ENCODE results near the gene WDR77.

The WDR77 gene

DNA sequence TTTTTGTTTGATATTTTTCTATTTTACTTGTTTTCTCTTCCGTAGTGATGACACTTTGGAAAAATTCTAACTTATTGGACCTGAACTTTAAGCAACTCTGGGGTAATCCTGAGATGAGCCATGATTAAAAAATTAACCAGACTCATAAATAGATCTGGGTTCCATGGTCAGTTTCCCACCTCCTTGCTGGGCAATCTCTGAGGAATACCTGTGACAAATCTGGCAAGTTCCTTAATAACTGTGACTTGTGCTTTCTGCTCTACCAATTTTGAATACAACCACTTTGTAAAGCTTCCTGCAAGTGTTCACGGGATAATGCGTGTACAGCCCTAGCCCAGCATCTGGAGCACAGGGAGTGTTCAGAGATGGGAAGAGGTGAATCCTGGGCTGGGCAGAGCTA, 24.8 kb downstream of the WDR77 start:
- DNase-seq: no peak

- no peak for DNase-seq
Observed at GRCh38 chr1:111422546-111423391, 26.3 kb downstream of the WDR77 start.

DNA sequence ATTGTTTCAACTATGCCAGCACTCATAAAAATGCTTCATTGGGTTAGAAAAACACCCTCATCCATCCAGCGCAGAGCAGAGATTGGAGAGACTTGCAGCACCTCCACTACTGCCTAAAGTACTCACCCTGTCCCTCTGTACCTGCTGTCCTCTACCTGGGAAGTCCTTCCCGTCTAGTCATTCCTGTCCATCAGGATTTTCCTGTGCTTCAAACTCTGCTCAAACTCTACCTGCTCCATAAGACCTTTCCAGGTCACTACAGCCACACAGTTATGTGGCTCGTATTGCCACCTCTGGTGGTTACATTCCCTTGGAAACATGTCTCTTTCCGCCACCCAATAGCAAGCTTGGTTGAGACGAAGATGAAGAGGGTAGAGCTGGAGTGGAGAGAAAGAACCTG, 28.7 kb downstream of the WDR77 start:
- no peak for DNase-seq

GRCh38 chr1:111419037-111419436, 30.0 kb downstream of the WDR77 start:
- no peak for DNase-seq

DNA sequence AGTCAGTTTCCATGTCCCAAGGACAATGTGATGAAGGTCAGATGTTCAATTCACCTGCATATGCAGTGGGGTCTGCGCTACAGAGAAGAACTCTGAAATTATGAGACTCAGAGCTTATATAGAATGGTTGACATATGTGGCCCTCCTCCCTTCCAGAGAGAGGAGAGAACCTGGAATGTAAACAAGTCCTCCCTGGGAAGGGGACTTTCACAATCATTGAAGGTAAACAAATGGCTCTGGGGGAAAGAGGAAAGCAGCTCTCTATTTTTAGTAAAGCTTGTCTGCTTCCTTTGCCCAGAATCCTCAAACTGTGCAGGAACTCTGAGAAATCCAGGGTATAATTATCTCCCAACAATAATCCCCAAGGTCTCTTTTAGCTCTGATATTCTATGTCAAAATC, 31.3 kb downstream of the WDR77 start:
- DNase-seq: no peak

DNA sequence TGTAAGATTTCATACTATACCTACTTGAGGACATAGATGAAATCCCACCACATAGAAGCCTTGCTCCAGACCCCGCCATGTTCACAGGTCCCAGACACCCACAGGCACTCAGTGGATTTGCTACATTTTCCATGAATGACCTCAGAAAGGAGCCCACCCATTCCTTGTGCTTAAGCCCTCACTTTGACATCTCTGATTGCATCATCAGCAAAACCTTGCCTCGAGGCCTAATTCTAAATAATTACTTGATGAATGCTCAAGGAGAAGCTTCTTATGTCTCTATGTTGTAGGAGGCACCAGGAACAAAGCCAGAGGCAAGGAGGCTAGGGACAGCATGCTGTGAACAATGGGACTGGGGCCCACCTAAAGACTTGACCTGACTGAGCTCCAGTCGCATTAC, 33.6 kb downstream of the WDR77 start:
- DNase-seq: no peak

DNA sequence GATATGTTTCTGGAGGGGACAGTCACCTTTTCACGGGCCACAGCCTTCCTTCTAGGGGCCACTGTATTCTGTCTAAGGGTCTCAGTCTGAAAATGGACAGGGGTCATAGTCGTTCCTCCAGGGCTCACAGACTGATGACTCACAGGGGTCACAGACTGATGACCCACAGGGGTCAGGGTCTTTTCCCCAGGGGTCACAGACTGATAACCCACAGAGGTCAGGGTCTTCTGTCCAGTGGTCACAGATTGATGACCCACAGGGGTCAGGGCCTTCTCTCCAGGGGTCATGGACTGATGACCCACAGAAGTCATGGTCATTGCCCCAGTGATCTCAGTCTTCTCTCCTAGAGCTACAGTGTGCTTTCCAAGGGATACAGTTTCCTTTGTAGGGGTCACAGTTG, 34.3 kb downstream of the WDR77 start:
- no peak for DNase-seq

- no peak for DNase-seq
Observed at GRCh38 chr1:111412839-111413238, 36.2 kb downstream of the WDR77 start.

DNA sequence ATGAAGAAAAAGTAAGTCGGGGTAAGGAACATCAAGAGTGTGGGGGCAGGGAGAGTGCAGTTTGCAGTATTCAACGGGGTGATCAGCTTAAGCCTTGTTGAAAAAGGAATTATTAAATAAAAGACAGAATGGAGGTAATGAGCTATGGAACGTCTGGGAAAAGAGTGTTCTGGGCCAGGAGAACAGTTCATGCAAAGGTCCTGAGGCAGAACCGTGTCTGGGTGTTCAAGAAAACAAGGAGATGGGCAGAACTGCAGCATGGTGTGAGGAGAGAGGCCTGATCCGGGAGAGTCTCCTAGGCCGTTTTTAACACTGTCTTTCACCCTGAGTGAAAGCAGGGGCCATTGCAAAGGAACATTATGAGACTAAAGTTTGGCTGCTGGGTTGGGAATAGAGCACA, 41.8 kb downstream of the WDR77 start:
- DNase-seq: no peak

- no peak for DNase-seq
Observed at GRCh38 chr1:111406321-111406768, 42.7 kb downstream of the WDR77 start.

- no peak for DNase-seq
Observed at GRCh38 chr1:111404588-111404987, 44.5 kb downstream of the WDR77 start.

DNA sequence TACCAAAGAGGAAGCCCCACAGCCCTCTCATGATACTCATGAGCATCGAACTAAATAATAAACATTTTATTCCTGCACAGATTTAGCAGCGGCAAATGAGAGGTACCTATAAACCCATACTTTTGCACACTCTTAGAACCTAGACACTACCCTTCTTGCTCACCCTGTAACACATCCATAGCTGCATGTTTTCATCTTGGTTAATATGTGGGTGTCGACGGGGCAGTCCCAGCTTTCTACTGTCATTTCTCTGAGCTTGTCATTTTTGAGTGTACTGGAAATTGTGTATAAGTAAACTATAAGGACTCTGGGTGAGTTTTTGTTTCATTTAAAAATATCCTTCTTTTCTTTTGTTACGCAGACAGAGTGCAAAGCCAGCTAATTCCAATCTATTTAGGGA, 47.0 kb downstream of the WDR77 start:
- DNase-seq: no peak

GRCh38 chr1:111399792-111400610, 49.1 kb downstream of the WDR77 start:
- DNase-seq: peak; percentile 28

DNA sequence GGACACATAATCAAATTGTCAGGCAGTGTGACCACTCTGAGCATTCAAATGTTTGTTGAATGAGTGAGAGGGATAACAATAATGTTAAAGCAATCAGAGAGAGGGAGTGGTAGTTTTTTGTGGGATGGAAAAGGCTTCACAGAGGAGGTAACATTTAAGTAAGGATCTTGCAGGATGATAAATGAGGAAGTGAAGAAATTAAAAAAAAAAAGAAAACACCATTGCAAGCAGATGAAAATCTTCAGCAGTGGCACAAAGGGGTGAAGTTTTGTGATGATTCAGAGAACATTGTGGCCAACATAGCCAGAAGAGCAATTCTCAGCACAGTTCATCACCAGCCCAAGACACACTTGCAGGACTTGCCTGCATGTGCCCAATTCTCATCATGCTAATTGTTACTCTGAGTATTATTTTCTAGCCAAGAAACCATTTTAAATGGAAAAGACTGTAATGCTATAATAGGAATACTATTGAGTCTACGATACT, 56.6 kb downstream of the WDR77 start:
- no peak for DNase-seq

DNA sequence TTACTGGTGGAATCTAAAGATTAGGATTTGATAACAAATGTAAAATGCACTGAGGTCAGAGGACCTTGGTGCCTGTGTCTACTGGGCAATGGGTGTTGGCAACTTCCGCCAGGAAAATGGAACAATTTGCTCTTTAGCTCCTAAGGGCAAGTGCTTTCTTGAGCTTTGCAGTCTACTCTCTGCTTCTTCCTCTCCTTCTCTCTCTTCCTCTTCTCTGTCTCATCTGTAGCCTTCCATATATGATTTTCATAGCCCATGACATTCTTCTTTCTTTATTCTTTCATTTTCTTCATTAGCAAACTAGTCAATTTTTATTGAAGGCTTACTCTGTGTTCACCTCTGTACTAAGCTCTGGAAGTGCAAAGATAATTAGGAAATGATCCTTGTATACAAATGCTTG, 57.0 kb downstream of the WDR77 start:
- no peak for DNase-seq

Data from fibroblast of skin of right biceps (primary cell).